HG02938 (cell line): Measurements from ENCODE around the gene WRAP53.

ENCODE experiments used
- ATAC-seq: cut with Tn5 transposase; IDR thresholded peaks from one replicate; pipeline ENCODE4 v1.9.1; 2021; ENCODE audit warnings: mild to moderate bottlenecking, moderate library complexity; ENCODE audit not compliant: unreplicated experiment

Gene WRAP53

DNA sequence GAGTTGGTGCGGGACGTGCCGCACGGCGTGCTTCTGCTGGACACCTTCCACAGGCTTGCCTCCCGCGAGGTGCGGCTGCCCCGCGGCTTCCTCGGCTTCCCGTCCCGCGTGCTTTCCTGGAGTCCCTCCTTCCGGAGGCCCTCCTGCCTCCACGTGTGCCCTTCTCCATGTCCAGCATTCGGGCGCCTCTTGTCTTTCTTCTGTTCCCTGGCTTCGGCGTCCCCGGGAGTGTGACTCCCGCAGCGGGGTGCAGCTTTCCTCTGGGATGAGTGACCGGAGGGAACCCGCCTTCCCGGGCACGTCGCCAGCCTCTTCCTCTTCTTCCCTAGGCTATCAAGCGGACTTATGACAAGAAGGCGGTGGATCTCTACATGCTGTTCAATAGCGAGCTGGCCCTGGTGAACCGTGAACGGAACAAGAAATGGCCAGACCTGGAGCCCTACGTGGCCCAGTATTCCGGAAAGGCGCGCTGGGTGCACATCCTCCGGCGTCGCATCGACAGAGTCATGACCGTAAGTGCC, 52.3 kb downstream of the WRAP53 start:
- ATAC-seq, result no peak

DNA sequence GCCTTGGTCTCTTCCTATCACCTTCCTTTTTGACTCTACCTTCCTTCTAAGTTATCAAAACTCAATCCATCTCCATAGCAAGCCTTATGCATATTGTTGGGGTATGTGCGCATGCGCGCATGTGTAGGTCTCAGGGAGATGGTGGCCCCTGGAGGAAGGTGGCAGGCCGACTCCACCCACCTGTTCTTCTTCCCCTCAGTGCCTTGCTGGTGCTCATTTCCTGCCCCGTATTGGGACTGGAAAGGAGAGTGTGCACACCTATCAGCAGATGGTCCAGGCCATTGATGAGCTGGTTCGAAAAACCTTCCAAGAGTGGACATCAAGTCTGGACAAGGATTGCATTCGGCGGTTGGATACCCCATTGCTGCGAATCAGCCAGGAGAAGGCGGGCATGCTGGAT, 54.5 kb downstream of the WRAP53 start:
- no peak for ATAC-seq

DNA sequence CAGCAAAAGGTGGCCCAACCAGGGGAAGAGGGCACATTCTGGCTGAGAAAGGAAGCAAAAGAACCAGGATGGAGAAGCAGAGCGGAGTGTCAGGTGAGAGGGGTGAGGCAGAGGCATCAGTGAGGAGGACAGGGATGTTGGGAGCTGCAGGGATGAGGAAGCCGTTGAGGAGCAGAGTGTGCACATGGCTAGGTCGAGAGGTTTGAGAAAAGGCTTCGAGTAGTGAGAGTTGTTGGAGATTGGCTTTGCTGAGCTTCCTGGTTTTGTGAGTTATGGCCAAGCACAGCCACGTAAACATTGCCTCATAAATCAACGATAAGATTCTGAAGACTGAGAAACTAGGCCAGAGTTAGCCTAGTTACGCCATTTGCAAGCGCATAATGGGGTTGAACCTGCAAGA, 56.1 kb downstream of the WRAP53 start:
- ATAC-seq, result no peak

DNA sequence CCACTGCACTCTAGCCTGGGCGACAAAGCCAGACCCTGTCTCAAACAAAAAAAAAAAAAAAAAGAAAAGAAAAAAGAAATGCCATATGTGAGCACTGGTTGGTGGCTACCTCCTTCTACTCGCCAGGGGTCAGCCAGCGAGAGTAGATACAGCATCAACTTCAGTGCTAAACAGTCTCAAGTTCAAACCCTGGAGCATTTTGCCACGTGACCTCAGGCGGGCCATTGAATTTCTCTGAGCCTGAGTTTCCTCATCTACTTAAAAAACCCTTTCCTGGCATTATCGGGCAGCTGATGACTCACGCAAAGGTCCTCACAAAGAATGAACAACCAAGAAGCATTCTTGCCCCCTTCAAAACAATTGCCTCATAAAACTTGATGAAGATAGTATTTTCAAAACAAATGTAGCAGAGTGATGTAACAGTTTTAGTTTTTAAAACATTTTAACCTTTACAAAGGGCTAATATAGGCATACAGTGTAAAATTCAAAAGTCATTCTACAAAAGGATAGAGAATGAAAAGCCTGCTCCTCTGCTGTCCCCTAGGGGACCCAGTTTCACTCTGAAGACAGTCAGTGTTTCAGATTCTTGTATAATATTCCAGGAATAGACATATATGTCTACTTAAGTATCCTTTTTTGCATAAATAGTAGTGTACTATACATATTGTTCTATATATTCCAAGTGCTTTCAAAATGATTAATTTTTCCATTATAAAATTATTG, 57.6 kb downstream of the WRAP53 start:
- ATAC-seq, result no peak

DNA sequence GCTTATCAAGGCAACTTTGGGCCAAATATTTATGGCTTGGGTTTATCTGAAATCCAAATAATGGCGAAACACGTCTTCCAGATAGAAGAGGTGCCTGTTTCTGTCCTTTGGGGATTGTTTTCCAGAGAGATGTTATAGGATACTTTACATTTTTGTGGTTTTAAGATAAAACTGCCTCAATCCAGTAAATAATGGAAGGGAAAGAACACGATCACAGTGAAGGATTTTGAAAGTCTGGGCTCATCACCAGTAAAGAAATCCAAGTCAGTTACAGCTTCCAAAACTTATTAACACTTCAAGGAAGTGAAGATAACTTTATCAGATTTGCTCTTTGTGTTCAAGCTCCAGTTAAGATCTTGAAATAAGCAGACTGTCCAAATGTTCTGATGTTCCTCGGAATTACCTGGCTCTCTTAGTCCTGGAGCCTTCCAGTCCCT, 59.4 kb downstream of the WRAP53 start:
- no peak for ATAC-seq

DNA sequence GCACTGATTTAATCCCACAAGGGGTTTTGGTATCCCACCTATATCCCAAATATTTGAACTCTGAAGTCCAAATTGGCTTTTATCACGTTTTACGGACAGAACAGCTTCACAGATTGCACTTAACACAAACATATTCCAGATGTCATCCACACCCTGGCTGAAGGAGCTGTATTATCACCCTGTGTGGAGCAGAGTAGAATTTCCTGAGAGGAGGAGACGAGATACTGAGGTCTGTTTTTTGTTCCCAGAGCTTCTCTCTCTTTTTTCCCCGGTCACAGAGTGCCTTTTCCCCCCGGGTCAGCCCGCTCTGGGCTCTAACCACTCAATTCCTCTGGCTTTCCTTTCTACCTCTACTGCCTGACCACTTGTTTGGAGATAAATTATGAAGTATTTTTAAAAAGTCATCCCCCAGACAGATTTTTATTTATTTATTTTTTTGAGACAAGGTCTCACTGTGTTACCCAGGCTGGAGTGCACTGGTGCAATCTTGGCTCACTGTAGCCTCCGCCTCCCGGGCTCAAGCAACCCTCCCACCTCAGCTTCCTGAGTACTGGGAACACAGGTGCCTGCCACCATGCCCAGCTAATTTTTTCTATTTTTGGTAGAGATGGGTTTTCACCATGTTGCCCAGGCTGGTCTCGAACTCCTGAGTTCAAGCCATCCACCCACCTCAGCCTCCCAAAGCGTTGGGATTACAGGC, 59.9 kb downstream of the WRAP53 start:
- no peak for ATAC-seq

DNA sequence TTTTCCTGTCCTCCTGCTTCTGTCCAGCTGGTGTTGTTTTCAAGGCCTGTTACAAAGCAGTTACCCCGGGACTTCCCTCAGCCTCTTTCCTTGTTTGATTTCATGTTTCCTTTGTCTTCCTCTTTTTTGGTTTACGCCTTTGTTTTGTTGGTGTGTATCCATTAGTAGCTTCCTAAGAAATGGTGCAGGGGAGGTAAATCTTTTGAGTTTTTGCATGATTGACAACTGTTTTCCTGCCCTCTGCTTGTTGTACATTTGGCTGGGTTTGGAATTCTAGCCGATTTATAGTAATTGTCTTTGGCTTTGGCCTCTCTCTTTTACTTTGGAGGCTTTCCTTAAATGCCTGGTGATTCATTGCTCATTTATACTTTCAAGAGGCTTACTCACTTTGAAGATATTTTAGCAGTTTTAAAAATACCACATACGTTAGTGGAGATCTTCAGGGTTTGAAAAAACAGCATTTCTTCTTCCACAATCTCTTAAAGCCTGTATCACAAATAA, 62.1 kb downstream of the WRAP53 start:
- no peak for ATAC-seq
